HCT116 (cell line): ENCODE data around the gene DOK1. TPM values are rescaled to one million over a fixed set of nuclear protein-coding genes. Genes with fewer than 3 reads are reported as not detected.

Experiments used
- ATAC-seq: fragments of 200-7000 bp; cut with Tn5 transposase; 2 replicates; pipeline ENCODE4 v1.9.1; 2020; ENCODE audit warnings: mild to moderate bottlenecking, moderate library complexity
- BruUV-seq: library from RNA; stranded (reverse); fragments of 400-500 nt; replicated peaks from 2 replicates; lab custom pipeline; 2021; lab: Mats Ljungman, UMichigan
- CTCF ChIA-PET: fragments of 300-600 bp; sonication (Branson Sonifier 250); formaldehyde crosslinking; loops from one replicate; lab custom pipeline; 2021; ENCODE audit warnings: antibody characterized with exemption; lab: Charles Lee
- POLR2A ChIA-PET: fragments of 300-600, 350-600 bp; sonication (Branson Sonifier 250); formaldehyde crosslinking; loops from one replicate; lab custom pipeline; 2021; ENCODE audit warnings: antibody characterized with exemption; lab: Charles Lee
- RAD21 ChIA-PET, 2 experiments: fragments of 300-600 bp; sonication (Branson Sonifier 250); formaldehyde crosslinking; loops; one replicate each; lab custom pipeline; 2023; ENCODE audit warnings: low total read pairs in 2 of 2; ENCODE audit not compliant: uncharacterized antibody in 2 of 2, unreplicated experiment in 2 of 2, low non-redundant PET in 1 of 2; lab: Charles Lee
- DNase-seq: peaks from one replicate; pipeline ENCODE4 v3.0.0-alpha.2; 2010; ENCODE audit warnings: low read depth, low spot score
- H2AFZ ChIP-seq: fragments of 200-600 bp; shearing (Covaris generic), sonication (generic); 2 replicates; pipeline ENCODE4 v1.6.1; 2017; ENCODE audit warnings: low read depth, mixed run types, mixed read lengths, antibody characterized with exemption, low read length; ENCODE audit not compliant: poor library complexity, severe bottlenecking
- H3K27ac ChIP-seq: 2 replicates; pipeline ENCODE4 v1.5.1; 2012; ENCODE audit warnings: low read depth, low read length
- H3K27me3 ChIP-seq: fragments of 200-600 bp; sonication (generic); 2 replicates; pipeline ENCODE4 v1.6.1; 2016; ENCODE audit warnings: mixed run types, low read length, mixed read lengths; ENCODE audit not compliant: insufficient read depth
- H3K36me3 ChIP-seq, 2 experiments: fragments of 200-500 bp in 1 of 2; fragments of 200-600 bp in 1 of 2; sonication (Bioruptor generic) in 1 of 2; sonication (generic) in 1 of 2; 2 replicates each; pipeline versions ENCODE4 v1.5.1 to v1.6.1; 2014 to 2016; ENCODE audit warnings: low read length in 2 of 2, inconsistent platforms in 1 of 2, mixed read lengths in 1 of 2, mixed run types in 1 of 2; ENCODE audit not compliant: insufficient read depth in 2 of 2, control insufficient read depth in 1 of 2
- H3K4me1 ChIP-seq, 2 experiments: fragments of 200-600 bp in 1 of 2; sonication (generic) in 1 of 2; 2 replicates each; pipeline versions ENCODE4 v1.5.1 to v1.6.1; 2012 to 2017; ENCODE audit warnings: low read length in 2 of 2, inconsistent platforms in 1 of 2, mild to moderate bottlenecking in 1 of 2, mixed read lengths in 1 of 2, mixed run types in 1 of 2, moderate library complexity in 1 of 2; ENCODE audit not compliant: insufficient read depth in 2 of 2, control insufficient read depth in 1 of 2
- H3K4me2 ChIP-seq: fragments of 200-600 bp; sonication (generic); 2 replicates; pipeline ENCODE4 v1.6.1; 2017; ENCODE audit warnings: mixed run types, low read length, mixed read lengths
- H3K4me3 ChIP-seq, 2 experiments: fragments of 200-600 bp in 1 of 2; sonication (generic) in 1 of 2; replicated peaks in 1 of 2; 2 replicates each; pipeline ENCODE4 v1.5.1; 2011 to 2016; ENCODE audit warnings: low read length in 2 of 2, control low read depth in 1 of 2, low read depth in 1 of 2, mild to moderate bottlenecking in 1 of 2, mixed read lengths in 1 of 2, mixed run types in 1 of 2
- H3K79me2 ChIP-seq: fragments of 200-600 bp; sonication (generic); 2 replicates; pipeline ENCODE4 v1.6.1; 2017; ENCODE audit warnings: mild to moderate bottlenecking, mixed run types, low read length, moderate library complexity, mixed read lengths; ENCODE audit not compliant: insufficient read depth
- H3K9ac ChIP-seq: fragments of 200-600 bp; sonication (generic); 2 replicates; pipeline ENCODE4 v1.6.1; 2016; ENCODE audit warnings: low read length, mixed read lengths
- H3K9me2 ChIP-seq: fragments of 200-600 bp; sonication (generic), shearing (Covaris generic); 2 replicates; pipeline ENCODE4 v1.6.1; 2017; ENCODE audit warnings: mixed run types, mild to moderate bottlenecking, moderate library complexity; ENCODE audit not compliant: insufficient read depth
- H3K9me3 ChIP-seq, 2 experiments: fragments of 200-500 bp in 1 of 2; fragments of 200-600 bp in 1 of 2; sonication (Bioruptor generic) in 1 of 2; sonication (generic) in 1 of 2; 2 replicates each; pipeline ENCODE4 v1.6.1; 2014 to 2017; ENCODE audit warnings: low read length in 2 of 2, mixed read lengths in 2 of 2, inconsistent platforms in 1 of 2, low read depth in 1 of 2, mild to moderate bottlenecking in 1 of 2, mixed run types in 1 of 2, moderate library complexity in 1 of 2; ENCODE audit not compliant: control insufficient read depth in 1 of 2, insufficient read depth in 1 of 2
- H4K20me1 ChIP-seq: fragments of 200-600 bp; sonication (generic), shearing (Covaris generic); 2 replicates; pipeline ENCODE4 v1.6.1; 2017; ENCODE audit warnings: mixed run types, mild to moderate bottlenecking, moderate library complexity; ENCODE audit not compliant: insufficient read depth
- CBX3 ChIP-seq: IDR thresholded peaks from 2 replicates; pipeline ENCODE4 v1.6.1; 2012; ENCODE audit warnings: low read depth
- CTCF ChIP-seq, 3 experiments: fragments of 200-600 bp in 1 of 3; sonication (generic) in 1 of 3; IDR thresholded peaks in 2 of 3; conservative IDR thresholded peaks in 1 of 3; 2 replicates each; pipeline ENCODE4 v1.5.1; 2012 to 2017; ENCODE audit warnings: low read depth in 2 of 3, low read length in 2 of 3, antibody characterized with exemption in 1 of 3, borderline replicate concordance in 1 of 3, control low read depth in 1 of 3, mild to moderate bottlenecking in 1 of 3, mixed read lengths in 1 of 3, mixed run types in 1 of 3, moderate library complexity in 1 of 3; ENCODE audit not compliant: insufficient read depth in 1 of 3
- EZH2phosphoT487 ChIP-seq: fragments of 200-600 bp; IDR thresholded peaks from 2 replicates; pipeline ENCODE4 v1.6.1; 2018; ENCODE audit warnings: antibody characterized with exemption, borderline replicate concordance
- FOSL1 ChIP-seq: IDR thresholded peaks from 2 replicates; pipeline ENCODE4 v1.6.1; 2012; ENCODE audit warnings: low read depth
- JUND ChIP-seq: IDR thresholded peaks from 2 replicates; pipeline ENCODE4 v1.6.1; 2012
- SIN3A ChIP-seq: IDR thresholded peaks from 2 replicates; pipeline ENCODE4 v1.6.1; 2012; ENCODE audit warnings: low read depth
- SRF ChIP-seq: IDR thresholded peaks from 2 replicates; pipeline ENCODE4 v1.6.1; 2012; ENCODE audit warnings: low read depth
- YY1 ChIP-seq: IDR thresholded peaks from 2 replicates; pipeline ENCODE4 v1.6.1; 2011; ENCODE audit warnings: low read length, low read depth, moderate library complexity, mild to moderate bottlenecking; ENCODE audit not compliant: insufficient replicate concordance; ENCODE audit errors: extremely low read depth
- intact Hi-C: fragments of 100-400 bp; cut with micrococcal nuclease; formaldehyde crosslinking; loops from 2 replicates; pipeline ENCODE4 v1.10.0; 2022
- total RNA-seq: library from RNA; stranded (reverse); gene quantifications from one replicate; pipeline ENCODE4 v1.2.1, GENCODE V29; 2021; ENCODE audit not compliant: unreplicated experiment

DOK1 gene
- total RNA-seq, 1 experiment from 2014 or later: 18.8 TPM

GRCh38 chr2:74571058-74571457 lies 16.5 kb downstream of the DOK1 start:
- H2AFZ ChIP-seq: no peak overlapping the region
- CTCF ChIA-PET: no interaction called here

GRCh38 chr2:74572178-74572925 lies 17.8 kb downstream of the DOK1 start:
- CTCF ChIA-PET: no interaction called here

More at GRCh38 chr2:74571058-74571457, 16.5 kb downstream of the DOK1 start:
- H3K9ac ChIP-seq: no peak overlapping the region
- TF ChIP-seq EZH2phosphoT487 (no peak), YY1 (no peak), SIN3A (no peak), SRF (no peak)
- TF ChIP-seq, all 23 proteins: peak for 0
- ATAC-seq: no peak
- Histone ChIP-seq H3K27me3 (no peaks in the 10 kb centered on the region), H3K4me3 (no peak overlapping the region), H3K9me3 (no peaks in the 10 kb centered on the region), H4K20me1 (no peaks in the 10 kb centered on the region), H3K27ac (no peak overlapping the region), H3K36me3 (peaks cover 0 to 2% of the 10 kb centered on the region in 2 experiments; a peak in 1 of 4 replicates), H3K9me2 (no peaks in the 10 kb centered on the region), H3K4me1 (peaks cover 0 to 3% of the 10 kb centered on the region in 2 experiments; a peak in 1 of 4 replicates), H3K79me2 (no peaks in the 10 kb centered on the region), H3K4me2 (no peak overlapping the region)
- BruUV-seq: no TSS peak
- intact Hi-C loops: no loop called here
- RAD21 ChIA-PET: interaction anchor here in 1 of 2 experiments (1.0 kb wide), 1 partner anchor 75 kb away, joined by 3 read pairs; no protein-coding TSS in a partner anchor
- POLR2A ChIA-PET: no interaction called here
- DNase-seq: no peak

More at GRCh38 chr2:74572178-74572925, 17.8 kb downstream of the DOK1 start:
- Histone ChIP-seq H3K79me2 (no peaks in the 10 kb centered on the region), H2AFZ (no peak overlapping the region)
- no peak for DNase-seq
- TF ChIP-seq CBX3 (no peak), JUND (no peak), FOSL1 (no peak), CTCF (IDR thresholded peaks at IDR 0.05 in 2 of 3, conservative IDR thresholded peaks at IDR 0.05 in 1 of 3; ENCODE audit: borderline replicate concordance in 1 of 3, insufficient read depth in 1 of 3, low read depth in 2 of 3, low read length in 2 of 3) (peak in 2 of 3 experiments; percentile 33 to 42; a peak in 3 of 6 replicates)
- TF ChIP-seq, all 23 proteins: peak for 1
- no TSS peak for BruUV-seq
- intact Hi-C loops: no loop called here
- ChIA-PET POLR2A (no interaction called here), RAD21 (interaction anchor here in 1 of 2 experiments (0.8 kb wide), 1 partner anchor 39 kb away, joined by 3 read pairs; no protein-coding TSS in a partner anchor)
- H3K4me1 ChIP-seq: peaks cover 0 to 3% of the 10 kb centered on the region in 2 experiments; a peak in 1 of 4 replicates
- H3K9me3 ChIP-seq: no peaks in the 10 kb centered on the region
- no peak overlapping the region for H3K4me2 ChIP-seq
- H3K27me3 ChIP-seq: no peaks in the 10 kb centered on the region
- peaks cover 0 to 2% of the 10 kb centered on the region in 2 experiments; a peak in 1 of 4 replicates for H3K36me3 ChIP-seq
- 0 out of 2 replicates have a peak, but pooled peaks have one; percentile 62 for ATAC-seq
- no peaks in the 10 kb centered on the region for H3K9me2 ChIP-seq
- no peaks in the 10 kb centered on the region for H4K20me1 ChIP-seq
- H3K4me3 ChIP-seq: no peak overlapping the region
- H3K9ac ChIP-seq: no peak overlapping the region
- H3K27ac ChIP-seq: no peak overlapping the region
